ENCODE data around the gene SMURF1. TPM values are rescaled to one million over a fixed set of nuclear protein-coding genes. Genes with fewer than 3 reads are reported as not detected.

Gene SMURF1
- total RNA-seq, 1 donor: 22.6 TPM

DNA sequence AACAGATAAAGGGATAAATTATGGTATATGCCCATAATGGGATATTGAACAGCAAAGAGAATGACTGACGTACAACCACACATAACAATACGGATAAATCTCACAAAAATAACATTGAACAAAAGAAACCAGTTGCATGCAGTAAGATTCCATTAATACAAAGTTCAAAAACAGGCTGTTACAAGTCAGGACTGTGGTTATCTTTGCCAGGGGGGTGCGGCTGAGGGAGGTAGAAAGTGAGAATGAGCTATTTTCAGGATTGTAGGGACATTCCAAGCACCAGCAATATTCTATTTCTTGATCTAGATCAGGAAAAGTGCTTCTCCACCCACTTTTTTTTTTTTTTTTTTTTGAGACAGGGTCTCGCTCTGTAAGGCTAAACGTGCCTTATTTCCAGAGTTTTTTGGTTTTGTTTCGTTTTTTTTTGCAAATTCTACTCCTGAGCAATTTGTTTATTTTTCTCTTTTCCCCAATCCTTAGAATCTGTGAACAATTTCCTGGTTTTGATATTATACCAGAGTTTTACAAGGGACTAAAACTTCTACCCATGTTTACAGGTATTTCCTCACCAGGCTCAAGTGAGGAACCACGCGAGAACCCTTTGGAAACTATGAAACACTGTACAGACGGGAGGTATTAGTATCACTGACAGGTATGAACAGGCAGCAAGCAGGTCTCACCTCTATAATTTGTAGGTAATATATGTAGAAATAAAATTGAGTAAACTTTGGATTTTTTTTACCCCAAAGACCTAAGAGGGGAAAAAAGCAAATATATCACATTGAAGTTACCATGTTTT is 9.9 kb downstream of the SMURF1 start:
- no peak overlapping the region for H3K4me3 ChIP-seq (ENCODE audit: low read depth, low read length)
- DNase-seq (ENCODE audit: low read depth): no peak
- TF ChIP-seq, protein P1, sequence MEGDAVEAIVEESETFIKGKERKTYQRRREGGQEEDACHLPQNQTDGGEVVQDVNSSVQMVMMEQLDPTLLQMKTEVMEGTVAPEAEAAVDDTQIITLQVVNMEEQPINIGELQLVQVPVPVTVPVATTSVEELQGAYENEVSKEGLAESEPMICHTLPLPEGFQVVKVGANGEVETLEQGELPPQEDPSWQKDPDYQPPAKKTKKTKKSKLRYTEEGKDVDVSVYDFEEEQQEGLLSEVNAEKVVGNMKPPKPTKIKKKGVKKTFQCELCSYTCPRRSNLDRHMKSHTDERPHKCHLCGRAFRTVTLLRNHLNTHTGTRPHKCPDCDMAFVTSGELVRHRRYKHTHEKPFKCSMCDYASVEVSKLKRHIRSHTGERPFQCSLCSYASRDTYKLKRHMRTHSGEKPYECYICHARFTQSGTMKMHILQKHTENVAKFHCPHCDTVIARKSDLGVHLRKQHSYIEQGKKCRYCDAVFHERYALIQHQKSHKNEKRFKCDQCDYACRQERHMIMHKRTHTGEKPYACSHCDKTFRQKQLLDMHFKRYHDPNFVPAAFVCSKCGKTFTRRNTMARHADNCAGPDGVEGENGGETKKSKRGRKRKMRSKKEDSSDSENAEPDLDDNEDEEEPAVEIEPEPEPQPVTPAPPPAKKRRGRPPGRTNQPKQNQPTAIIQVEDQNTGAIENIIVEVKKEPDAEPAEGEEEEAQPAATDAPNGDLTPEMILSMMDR (IDR thresholded peaks at IDR 0.05; ENCODE audit: insufficient read depth, low read length): no peak

- H3K4me3 ChIP-seq (ENCODE audit: low read depth, low read length): no peak overlapping the region
- TF ChIP-seq, protein P1 (IDR thresholded peaks at IDR 0.05; ENCODE audit: insufficient read depth, low read length): no peak
- DNase-seq (ENCODE audit: low read depth): no peak
Observed at GRCh38 chr7:99132595-99133321, 11.2 kb downstream of the SMURF1 start.

DNA sequence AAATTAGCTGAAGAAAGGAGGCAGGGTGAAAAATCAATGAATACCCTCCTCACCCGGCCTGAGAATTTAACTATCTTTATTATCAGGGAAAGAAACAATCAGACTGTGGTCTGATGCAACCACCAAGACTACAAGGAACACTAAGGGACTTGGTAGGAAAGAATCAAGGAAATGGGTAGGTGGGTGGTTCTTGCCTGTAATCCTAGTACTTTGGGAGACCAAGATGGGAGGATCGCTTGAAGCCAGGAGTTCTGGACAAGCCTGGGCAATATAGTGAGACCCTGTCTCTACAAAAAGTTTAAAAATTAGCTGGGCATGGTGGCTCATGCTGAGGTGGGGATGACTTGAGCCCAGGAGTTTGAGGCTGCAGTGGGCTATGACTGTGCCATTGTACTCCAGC is 12.6 kb downstream of the SMURF1 start:
- TF ChIP-seq, protein P1 (IDR thresholded peaks at IDR 0.05; ENCODE audit: insufficient read depth, low read length): no peak
- no peak for DNase-seq (ENCODE audit: low read depth)
- no peak overlapping the region for H3K4me3 ChIP-seq (ENCODE audit: low read depth, low read length)

GRCh38 chr7:99129536-99129935 is 14.4 kb downstream of the SMURF1 start:
- no peak overlapping the region for H3K4me3 ChIP-seq (ENCODE audit: low read depth, low read length)
- TF ChIP-seq, protein P1 (IDR thresholded peaks at IDR 0.05; ENCODE audit: insufficient read depth, low read length): no peak
- no peak for DNase-seq (ENCODE audit: low read depth)

DNA sequence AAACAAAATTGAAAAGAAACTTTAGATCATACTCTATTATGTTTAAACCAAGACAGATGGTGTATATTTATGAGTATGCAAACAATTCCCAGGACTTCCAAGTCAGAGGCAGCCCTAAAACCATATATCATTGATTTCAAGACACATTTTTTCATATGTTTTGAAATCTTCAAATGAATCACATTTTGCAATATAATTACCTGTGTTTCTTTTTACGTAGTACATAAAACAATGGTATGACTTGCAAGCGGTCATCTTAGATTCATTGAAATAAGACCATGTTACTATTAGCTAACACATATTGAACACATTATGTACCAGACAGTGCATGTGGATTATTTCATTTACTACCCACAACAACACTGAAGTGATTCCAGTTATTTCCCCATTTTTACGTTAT is 14.9 kb downstream of the SMURF1 start:
- DNase-seq (ENCODE audit: low read depth): no peak

DNA sequence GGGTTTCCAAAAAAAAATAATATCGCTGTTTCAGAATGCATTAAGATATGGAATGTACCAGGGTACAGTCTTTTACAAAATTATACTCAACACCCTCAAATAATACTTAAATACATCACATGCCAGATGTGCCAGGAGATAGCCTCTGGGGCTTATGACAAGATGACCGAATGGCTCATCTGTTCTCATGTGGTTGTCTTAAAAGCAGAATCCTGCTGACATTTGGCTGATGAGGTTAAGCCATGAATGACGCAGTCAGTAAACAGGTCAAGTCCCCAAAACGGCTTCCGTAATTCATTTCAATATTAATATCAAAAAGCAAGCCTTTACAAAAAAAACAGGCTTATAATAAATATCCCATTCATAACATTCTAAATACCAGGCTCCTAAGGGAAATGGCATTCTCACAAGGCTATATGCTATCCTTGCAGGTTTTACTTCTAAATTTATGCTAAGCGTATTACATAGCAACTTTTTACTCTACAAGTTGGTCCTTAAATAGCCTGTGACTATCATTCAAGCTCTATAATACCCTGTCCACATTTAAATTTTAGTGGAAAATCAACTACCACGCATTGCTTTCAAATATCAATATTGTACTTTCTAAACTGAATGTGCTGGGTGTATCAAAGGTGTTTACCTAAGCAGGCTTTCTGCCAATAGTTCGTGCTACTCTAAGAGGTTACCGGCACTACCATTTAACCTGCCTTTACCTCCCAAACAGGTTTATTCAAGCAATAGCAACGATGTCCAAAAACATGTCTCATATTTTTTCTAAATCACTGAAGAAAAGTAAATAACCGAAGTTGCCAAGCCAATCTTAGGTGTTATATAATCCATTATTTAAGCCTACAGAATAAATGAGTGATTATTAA is 15.6 kb downstream of the SMURF1 start:
- no peak overlapping the region for H3K4me3 ChIP-seq (ENCODE audit: low read depth, low read length)
- TF ChIP-seq, protein P1 (IDR thresholded peaks at IDR 0.05; ENCODE audit: insufficient read depth, low read length): no peak
- DNase-seq (ENCODE audit: low read depth): no peak

More for the DNA sequence above, 14.9 kb downstream of the SMURF1 start:
- TF ChIP-seq, protein P1 (IDR thresholded peaks at IDR 0.05; ENCODE audit: insufficient read depth, low read length): no peak
- H3K4me3 ChIP-seq (ENCODE audit: low read depth, low read length): no peak overlapping the region

Measured in fibroblast of the aortic adventitia (primary cell).